Activated CD8-positive, alpha-beta memory T cell treated with anti-CD3 and anti-CD28 coated beads for 24 hours (primary cell): Measurements from ENCODE around the gene GDE1.

ENCODE experiments used
- DNase-seq: peaks from one replicate; pipeline ENCODE4 v3.0.0-alpha.2; 2020

The GDE1 gene

DNA sequence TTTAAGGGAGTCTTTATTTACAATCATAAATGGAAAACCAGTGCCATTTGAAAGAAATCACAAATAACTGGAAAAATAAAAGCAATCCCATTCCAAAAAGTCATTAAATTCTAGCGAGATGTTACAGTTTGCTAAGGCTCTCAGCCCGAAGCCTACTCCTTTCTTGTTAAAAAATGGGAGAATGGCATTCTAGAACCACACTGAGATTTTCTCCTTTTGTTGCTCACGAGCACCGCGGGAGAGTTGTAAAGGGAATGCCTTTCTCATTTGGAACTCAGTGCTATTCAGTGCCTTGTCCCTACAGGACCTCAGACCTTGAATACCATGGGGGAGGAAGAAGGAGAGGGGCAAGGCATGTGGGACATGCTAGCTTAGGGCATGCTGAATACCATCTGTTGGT lies 36.3 kb downstream of the GDE1 start:
- DNase-seq: no peak

DNA sequence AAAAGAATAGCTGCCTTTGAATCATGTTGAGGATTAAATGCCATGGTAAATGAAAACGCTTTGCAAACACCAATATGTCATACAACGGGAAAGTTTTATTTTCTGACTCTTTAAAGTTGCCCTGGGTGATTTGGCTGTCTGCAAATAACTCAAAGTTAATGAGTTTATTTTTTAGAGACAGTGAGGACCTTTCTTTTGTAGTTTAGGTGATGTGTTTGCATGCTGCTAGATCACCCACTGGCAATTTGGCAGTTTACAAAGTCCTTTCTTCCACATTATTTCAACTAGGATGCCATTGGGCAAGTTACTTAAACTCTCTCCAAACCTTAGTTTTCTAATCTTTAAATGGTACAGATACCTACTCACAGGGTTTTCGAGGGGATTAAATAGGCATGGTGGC lies 37.8 kb downstream of the GDE1 start:
- DNase-seq: no peak

DNA sequence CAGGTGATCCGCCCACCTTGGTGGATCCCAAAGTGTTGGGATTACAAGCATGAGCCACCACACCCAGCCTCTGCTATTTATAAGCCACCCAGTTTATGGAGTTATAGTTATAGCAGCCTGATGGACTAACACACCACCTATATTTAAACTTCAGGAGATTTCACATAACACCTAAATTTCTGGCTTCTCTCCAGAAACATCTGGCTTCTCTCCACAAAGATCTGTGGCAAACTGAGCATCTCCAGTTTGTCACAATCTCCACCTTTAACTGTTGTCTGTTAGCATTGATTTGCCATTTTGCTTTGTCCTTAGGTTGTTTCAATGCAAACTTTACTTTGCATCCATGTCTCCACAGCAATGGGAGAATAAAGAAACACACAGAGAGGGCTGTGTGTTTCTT lies 39.6 kb downstream of the GDE1 start:
- no peak for DNase-seq

DNA sequence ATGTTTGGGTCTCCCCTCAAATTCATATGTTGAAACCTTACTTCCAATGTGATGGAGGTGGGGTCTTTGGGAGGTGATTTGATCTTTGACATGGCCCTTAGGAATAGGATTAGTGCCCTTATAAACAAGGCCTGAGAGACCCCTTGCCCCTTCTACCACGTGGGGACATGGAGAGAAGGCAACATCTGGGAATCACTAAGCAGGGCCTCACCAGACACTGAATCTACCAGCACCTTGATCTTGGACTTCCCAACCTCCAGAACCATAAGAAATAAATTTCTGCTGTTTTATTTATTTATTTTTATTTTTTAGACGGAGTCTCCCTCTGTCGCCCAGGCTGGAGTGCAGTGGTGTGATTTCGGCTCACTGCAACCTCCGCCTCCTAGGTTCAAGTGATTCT lies 40.1 kb downstream of the GDE1 start:
- no peak for DNase-seq

DNA sequence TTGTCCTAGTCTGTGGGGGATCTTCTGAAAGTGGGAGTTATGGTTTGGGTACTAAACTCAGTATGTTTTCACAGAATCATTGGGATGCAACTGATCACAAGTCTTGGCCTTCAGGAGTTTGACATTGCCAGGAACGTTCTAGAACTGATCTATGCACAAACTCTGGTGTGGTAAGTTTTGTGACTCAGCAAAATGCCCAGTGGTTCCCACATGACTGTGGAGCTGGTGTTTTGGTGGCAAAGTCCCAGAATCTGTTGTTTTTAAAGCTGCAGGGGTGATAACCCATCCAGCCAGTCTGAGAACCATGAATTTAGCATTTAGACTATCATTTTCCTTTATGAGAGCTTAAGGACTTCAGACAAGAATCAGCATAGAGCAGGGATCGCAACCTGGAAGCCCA lies 40.6 kb downstream of the GDE1 start:
- no peak for DNase-seq

DNA sequence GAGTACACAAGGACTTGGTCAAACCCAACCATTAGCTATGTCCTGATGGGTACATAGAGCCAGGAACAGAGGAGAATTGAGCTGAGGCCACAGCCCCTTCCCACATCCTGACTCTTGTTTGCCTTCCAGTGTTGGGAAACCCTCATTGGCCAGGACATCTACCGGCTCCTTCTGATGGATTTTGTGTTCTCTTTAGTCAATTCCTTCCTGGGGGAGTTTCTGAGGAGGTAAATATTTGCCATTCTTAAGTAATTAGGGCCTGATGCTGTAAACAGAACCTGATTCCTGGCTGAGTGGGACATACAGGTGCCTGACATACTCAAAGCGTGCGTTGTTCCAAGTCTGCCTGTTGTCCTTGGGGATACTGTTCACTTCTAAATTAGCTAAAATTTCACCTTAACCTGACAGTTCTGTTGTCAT lies 42.6 kb downstream of the GDE1 start:
- DNase-seq: no peak

DNA sequence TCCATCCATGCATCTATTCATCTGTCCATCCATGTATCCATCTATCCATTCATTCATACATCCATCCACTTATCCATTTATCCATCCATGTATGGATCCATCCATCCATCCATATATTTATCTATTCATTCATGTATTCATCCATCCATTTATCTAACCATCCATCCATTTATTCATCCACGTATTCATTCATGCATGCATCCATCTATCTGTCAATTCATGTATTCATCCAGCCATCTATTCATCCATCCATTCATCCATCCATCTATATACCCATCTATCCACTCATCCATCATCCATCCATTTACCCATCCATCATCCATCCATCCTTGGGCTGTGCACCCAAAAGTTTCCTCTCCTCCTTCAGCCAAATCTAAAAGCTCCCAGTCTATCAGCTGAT lies 43.4 kb downstream of the GDE1 start:
- no peak for DNase-seq

DNA sequence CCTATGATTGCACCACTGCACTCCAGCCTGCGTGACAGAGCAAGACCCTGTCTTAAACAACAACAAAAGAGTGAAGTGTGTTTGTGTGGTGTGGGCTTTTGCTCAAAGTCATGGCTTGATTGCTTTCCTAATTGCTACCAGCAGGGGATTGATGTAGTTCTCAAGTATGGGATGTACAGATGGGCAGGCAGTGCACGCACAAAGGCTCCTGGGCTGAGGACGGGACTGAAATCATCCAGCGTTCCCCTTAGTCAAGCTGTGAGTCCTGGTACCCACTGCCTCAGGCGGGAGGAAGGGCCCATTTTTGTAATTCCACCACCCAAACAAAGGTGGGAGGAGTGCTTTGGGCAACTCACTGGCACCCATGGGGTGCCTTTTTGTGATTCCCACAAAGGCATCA lies 47.3 kb downstream of the GDE1 start:
- no peak for DNase-seq

DNA sequence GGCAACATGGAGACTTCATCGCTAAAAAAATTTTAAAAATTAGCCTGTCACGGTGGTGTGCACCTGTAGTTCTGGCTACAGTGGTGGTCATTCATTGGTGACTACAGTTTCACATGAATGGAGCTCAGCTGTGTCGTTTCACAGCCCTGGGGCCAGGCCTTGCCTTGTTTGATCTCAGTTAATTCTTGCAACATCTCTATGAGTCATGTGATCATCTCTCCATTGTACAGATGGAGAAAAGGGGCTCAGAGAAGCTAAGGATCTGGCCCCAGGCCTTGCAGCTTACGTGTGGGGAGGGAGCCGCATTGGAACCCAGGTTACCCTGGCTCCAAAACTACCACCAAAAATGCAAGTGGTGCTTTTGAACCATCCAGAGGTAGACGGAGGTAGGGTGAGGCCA lies 49.4 kb downstream of the GDE1 start:
- no peak for DNase-seq

DNA sequence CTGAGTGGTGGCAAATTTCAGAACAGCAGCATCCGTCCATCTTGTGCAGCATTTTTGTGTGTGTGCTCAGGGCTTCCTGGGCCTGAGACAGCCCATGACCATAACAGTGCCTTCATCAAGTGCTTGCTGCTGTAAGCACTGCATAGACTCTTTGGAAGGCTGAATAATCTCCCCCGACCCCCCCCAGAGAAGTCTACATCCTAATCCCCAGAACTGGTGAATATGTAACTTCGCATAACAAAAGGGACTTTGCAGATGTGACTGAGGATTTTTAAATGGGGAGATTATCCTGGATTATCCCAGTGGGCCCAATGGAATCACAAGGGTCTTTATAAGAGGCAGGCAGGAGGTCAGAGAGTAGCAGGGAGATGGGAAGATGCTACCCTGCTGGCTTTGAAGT lies 53.6 kb downstream of the GDE1 start:
- no peak for DNase-seq

DNA sequence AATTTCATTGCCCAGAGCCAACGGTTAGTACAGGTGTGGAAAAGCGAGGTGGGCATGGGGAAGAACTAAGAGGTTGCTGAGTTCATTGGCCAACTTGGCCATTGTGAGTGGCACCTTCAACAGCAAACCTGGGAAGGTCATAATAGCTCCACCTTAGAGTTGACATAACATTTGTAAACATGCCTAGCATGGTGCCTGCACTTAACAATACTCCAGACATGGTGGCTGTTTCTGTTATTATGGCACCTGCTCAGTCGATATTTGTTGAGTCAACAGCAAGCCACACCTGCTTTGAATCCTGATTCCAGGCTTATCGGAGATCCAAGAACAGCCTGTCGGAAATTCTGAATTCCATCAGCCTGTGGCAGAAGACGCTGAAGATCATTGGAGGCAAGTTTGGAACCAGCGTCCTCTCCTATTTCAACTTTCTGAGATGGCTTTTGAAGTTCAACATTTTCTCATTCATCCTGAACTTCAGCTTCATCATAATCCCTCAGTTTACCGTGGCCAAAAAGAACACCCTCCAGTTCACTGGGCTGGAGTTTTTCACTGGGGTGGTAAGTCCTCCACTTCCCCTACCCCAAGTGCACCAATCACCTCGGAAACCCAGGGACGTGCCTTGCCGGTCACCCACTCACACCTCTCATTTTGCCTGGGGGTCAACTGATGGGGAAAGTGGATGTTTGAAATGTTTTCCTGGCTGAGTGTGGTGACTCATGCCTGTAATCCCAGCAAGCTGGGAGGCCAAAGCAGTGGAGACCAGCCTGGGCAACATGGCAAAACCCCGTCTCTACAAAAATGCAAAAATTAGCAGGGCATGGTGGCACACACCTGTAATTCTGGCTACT lies 58.2 kb downstream of the GDE1 start:
- DNase-seq: no peak

DNA sequence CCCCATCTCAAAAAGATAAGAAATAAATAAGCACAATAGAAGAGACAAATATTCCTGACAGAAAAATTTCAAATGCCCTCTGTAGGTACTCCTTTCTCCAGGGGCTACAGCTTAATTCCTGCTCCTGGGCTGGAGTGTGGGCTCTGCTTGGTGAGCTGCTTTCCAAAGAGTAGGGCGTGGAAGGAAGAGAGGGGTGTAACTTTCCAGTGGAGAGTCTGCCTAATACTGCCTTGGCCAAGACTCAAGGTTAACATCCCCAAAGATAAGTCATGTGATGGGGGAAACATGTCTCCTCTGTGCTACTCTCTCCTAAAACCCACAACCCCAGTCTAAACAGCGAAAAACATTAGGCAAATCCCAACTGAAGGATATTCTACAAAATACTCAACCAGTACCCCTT lies 61.5 kb downstream of the GDE1 start:
- DNase-seq: no peak

DNA sequence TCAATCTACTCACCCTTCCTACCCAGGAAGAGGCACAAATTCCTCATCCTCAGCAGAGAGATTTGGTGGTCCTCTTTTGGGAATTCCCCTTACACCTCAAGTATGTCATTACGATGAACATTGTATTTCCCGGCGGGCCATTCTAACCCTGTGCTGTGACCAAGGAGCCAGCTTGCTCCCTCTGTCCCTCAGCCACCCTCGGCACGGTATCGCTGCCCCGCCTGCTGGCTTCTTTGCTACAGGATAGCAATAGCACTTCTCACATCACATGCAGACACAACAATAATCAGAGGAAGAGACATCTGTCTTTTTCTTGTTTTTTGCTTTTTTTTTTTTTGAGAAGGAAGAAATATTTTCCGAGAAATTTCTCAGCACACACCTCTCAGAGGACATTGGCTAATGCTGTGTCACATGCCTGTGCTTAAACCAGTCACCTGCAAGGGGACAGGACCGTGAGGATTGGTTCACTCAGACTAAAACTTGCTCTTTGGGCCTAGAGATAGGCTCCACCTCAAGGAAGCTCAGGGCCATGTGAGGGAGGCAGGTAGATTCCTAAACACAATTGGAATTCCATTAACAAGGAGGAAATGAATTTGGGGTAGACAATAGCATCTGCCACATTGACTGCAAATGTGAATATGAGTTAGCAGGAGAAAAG lies 63.0 kb downstream of the GDE1 start:
- DNase-seq: no peak
